GM19239 (cell line): ENCODE data around the gene DYRK1A.
"Not testable (repeated sequence)": the region's sequence is repeated elsewhere in the genome, so short reads cannot be mapped to it uniquely, and the experiment has no call there.

Experiments used
- DNase-seq: peaks from one replicate; pipeline ENCODE4 v3.0.0; 2011; ENCODE audit warnings: low spot score; ENCODE audit not compliant: insufficient read length
- FAIRE-seq: peaks from 2 replicates; lab custom pipeline; 2011; peaks lifted over from hg19 to GRCh38; lab: Jason Lieb, UNC

The DYRK1A gene

DNA sequence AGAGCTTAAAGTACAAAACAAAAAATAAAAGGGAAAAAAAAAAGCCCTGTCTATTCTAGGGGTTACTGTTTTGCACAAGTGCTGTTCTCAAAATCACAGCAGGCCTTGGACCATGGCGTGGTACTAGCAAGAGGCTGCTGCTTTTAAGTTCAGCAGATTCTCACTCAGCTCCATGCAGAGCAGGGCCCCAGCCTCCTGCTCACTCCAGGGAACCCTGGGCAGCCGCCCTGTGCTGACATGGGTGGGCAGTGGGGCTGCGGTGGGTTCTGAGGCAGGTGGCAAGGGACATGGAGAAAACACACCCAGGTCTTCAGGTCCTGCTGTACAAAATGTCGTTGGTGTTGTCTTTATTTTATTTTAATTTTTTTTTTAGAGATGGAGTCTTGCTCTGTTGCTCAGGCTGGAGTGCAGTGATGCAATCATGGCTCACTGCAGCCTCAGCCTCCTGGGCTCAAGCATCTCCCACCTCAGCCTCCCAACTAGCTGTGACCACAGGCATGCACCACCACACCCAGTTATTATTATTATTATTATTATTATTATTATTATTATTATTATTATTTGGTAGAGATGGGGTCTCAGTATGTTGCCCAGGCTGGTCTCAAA lies 170.9 kb downstream of the DYRK1A start:
- no peak for FAIRE-seq

DNA sequence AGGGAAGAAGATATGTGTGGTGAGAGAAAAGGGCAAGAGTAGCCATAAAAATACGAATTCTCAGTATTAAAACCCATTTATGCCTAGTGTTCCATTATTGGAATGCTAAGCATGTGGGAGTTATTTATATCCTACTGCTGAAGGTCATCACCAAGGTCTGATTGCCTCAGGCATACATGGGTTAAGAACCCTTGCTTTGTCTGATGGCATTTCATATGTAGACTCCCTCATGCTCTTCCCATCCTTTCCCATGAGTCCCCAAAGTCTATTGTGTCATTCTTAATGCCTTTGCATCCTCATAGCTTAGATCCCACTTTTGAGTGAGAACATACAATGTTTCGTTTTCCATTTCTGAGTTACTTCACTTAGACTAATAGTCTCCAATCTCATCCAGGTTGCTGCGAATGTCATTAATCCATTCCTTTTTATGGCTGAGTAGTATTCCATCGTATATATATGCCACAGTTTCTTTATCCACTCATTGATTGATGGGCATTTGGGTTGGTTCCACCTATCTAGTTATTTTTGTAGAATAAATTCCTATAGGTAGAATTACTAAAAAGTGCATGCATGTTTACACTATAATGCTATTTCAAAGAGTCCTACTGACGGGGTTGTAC lies 172.5 kb downstream of the DYRK1A start:
- DNase-seq (no peak), FAIRE-seq (no peak)

More for the DNA sequence above, 170.9 kb downstream of the DYRK1A start:
- no peak for DNase-seq

DNA sequence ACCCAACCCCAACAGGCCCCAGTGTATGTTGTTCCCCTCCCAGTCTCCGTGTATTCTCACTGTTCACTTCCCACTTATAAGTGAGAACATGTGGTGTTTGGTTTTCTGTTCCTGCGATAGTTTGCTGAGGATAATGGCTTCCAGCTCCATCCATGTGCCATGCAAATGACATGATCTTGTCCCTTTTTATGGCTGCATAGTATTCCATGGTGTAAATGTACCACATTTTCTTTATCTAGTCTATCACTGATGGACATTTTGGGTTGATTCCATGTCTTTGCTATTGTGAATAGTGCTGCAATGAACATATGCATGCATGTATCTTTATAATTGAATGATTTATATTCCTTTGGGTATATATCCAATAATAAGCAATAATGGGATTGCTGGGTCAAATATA lies 174.6 kb downstream of the DYRK1A start:
- DNase-seq, FAIRE-seq: not testable (repeated sequence)

DNA sequence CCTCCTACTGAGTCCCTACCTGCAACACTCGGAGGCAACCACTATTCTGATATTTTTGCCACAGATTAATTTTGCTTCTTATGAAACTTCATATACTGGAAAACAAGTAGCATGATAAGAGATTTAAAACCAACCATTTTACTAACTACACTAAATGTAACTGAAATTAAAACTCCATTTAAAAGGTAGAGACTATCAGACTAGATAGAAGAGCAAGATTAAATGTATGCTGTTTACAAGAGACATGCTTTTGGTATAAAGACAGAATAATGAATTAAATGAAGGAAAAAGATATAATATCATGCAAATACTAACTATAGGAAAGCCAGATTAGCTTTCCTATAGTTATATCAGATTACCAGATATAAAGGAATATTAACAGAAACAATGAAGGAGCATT lies 175.9 kb downstream of the DYRK1A start:
- DNase-seq, result no peak
- FAIRE-seq, result no peak

DNA sequence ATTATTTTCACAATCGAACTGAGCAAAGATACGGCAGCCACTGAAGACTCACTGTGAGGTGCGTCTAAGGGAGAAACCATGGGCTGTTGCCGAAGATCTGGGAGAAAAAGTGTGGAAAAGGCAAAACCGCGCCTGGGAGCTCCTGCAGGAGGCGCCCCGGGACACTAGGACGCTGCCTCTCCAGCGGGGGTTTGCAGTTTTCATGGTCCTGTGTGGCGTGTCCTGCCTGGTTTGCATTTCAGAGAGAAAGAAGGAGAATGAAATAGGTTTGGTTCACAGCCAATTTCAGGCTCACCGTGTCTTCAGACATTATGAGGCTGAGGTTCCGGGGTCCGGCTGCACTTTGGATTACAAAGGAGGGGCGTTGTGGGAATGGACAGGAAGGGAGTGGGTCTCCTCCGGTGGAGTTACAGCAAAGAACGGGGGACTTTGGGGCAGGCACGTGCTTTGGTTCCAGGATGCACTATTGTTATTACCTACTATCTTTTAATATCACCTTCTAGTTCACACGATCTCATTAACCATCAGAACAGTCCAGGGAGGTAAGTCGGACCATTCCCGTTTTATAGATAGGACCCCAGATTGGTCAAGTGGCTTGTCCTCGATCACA lies 179.8 kb downstream of the DYRK1A start:
- no peak for DNase-seq
- no peak for FAIRE-seq

DNA sequence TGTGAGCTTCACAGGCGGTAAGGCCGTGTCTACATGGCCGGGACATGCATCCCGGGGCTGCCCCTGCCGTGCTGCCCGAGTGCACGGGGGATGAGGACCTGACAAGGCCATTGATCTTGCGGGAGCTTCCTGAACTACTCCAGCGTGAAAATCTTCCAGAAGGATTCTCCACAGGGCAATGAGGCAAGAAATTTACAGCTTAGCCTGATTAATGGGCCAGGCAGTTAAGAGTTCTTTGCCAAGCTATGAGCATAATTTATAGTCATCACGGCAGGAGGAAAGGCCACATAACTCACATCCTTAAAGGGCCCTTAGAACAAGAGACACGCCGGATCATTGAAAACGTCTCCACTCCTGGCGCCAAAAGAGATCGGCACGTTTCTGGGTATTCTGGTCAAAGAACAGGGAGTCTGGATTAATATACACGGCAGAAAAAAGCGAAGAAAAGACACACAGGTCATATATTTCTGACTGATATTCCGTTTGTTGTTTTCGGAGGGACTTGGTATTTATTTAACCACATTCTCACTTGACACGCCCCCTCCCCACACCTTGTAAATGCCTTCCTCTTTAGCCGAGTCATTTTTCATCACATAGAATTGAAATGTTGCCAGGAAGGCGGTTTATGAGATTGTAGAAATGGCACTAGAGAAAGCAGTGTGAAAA lies 180.5 kb downstream of the DYRK1A start:
- no peak for FAIRE-seq
- no peak for DNase-seq

DNA sequence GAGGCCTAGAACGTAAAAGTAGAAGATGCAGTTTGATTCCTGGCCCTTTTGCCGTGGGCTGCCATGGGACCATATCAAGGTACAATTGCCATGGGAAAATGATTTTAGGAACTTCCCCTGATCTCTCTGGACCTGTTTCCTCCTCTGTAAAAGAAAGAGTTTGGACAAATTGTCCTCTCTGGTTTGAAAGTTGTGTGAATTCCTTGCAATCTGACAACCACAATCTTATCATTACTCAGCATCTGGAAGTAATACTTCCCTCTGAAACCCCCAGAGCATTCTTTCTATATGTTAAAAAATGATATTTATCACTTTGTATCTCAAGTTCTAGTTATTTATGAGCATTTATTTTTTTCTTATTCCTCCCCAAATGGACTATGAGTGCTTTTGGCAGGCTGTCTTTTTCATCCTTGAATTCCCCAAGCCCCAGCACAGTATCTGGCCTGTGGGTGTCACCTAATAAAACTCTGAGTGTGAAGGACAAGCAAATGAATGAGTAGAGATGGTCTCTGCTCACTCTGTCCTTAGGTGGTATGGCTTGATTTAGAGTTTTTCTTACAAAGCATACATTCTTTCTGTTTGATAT lies 181.1 kb downstream of the DYRK1A start:
- DNase-seq, result no peak
- no peak for FAIRE-seq

DNA sequence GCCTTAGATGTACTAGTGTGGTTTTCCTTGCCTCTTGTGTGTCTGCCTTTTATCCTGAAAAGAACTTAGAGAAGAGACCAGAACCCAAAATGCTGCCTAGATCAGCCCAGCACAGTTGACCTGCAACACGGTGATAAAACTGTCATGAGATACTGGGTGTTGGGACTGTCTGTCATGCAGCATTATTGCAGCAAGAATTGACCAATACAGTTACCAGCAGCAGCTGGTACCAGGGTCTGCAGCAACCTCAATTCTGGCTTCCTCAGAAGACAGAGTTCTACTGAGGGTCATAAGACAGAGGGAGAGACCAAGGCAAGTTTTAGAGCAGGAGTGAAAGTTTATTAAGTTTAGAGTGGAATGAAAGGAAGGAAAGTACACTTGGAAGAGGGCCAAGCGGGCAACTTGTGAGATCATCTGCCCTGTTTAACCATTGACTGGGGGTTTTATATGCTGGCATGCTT lies 182.0 kb downstream of the DYRK1A start:
- no peak for FAIRE-seq
- DNase-seq, result no peak

DNA sequence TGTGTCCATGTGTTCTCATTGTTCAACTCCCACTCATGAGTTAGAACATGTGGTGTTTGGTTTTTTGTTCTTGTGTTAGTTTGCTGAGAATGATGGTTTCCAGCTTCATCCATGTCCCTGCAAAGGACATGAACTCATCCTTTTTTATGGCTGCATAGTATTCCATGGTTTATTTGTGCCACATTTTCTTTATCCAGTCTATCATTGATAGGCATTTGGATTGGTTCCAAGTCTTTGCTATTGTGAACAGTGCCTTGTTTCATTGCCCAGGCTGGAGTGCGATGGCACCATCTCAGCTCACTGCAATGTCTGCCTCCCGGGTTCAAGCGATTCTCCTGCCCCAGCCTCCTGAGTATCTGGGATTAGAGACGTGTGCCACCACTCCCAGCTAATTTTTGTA lies 183.2 kb downstream of the DYRK1A start:
- DNase-seq, FAIRE-seq: not testable (repeated sequence)

DNA sequence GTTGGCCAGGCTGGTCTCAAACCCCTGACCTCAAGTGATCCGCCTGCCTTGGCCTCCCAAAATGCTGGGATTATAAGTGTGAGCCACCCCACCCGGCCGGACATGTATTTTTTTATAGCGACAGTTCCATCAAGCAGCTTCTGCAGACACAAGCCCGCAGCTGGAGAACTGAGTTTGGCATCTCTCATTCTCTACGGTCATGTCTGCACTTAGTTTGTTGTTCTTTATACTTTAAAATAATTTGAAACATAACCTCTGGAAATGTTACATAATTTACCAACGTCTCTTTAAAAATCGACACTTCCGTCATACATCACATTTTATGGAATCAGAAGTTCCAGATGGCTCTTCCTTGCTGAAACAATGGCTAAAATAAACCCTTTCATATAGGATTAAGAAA lies 183.6 kb downstream of the DYRK1A start:
- DNase-seq (no peak), FAIRE-seq (no peak)

DNA sequence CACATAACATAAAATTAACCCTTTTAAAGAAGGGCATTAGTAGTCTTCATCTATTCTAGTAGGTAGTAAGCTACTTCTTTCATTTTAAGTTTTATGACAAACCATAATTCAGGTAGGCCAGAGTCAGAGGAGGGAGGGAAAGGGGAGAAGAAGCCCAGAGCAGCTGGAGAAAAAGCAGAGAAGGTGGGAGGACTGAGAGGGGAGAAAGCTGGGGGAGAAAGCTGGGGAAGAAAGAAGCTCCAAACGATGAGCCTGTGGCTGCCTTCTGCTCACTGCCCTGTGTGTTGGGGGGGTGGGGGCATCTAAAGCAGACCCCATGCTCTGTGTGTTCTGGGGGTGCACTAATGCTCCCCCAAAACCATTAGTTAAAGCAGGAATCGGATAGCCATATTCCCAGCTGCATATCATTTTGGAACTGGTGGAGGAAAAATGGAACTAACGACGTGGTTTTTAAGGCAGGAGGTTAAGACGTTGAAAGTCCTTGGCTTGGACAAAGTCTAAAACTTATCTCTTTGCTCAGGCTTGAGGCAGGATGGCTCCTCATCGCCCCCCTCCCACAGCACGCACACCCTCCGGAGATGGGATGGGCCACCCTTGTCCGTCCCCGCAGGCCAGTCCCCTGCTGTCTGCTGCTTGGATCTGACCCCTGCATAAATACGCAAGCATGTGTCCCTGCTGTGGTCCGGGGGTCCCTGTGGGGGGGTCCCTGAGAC lies 184.2 kb downstream of the DYRK1A start:
- FAIRE-seq, result no peak
- DNase-seq, result no peak

DNA sequence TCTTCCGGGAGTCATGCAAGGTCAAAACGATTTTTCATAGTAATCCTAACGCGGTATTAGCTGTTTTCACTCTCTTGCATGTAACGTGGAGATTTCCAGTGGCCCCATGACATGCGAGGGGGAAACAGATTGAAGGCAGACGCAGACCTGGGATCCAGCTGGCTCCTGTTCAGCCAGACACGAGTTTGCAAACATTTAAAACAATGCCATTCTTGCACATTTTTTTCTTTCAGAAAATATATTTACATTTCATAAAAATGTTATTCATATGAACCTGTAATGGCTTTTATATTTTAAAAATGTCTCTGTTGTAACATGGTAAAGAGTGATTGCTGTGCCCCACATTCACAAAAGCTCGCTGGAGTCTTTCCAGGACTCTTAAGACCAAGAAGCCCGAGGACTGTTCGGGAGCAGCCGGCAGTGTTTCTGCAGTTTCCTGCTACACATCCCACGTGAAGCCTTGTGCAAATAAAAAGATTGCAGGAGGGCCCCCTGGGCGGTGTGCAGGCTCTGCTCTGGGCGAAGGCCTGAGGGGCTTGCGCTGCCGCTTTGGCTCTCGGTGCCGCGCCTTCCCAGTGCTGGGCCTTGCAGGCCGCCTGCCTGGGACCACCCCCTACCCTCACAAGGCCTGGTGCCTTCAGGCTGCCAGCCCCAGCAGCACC lies 184.9 kb downstream of the DYRK1A start:
- no peak for DNase-seq

DNA sequence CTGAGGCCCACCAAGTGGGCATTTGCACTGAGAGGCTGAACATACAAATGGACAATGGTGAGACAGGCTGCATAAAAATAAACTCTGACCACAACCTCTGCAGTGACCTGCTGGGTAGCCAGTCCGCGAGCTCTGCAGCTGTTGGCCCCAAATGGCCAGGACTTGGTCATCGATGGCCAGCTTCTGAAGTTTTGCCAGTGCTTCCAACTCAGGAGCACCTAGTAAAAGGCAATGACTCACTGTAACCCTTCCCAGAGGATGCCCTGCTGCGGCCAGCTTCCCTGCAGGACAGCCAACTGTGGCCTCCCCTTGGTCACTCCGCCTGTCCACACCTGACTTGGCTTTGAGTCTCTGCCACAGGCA lies 185.4 kb downstream of the DYRK1A start:
- FAIRE-seq, result no peak
- DNase-seq, result no peak

More for the DNA sequence above, 184.9 kb downstream of the DYRK1A start:
- FAIRE-seq, result no peak

DNA sequence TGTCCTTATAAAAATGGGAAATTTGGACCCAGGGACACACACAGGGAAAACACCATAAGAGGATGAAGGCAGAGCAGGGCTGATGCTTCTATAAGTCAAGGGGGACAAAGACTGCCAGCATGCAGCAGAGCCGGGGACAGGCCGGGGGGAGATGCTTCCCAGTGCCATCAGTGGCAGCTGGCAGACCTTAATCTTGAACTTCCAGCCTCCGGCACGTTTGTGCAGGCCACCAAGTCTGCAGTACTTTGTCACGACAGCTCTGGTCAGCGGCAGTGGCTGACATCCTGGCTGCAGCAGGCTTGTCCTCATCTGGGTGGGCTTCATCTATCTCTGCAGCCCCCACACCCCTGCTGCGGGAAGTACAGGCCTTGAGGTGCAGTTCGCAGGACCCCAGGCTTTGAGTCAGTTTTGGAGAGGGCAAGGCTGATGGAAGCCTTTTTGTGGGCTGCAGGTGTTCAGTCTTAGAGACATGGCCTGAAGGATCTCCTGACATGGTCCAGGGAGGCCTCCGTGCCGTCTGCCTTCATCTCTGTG lies 186.0 kb downstream of the DYRK1A start:
- DNase-seq, result no peak
- no peak for FAIRE-seq

DNA sequence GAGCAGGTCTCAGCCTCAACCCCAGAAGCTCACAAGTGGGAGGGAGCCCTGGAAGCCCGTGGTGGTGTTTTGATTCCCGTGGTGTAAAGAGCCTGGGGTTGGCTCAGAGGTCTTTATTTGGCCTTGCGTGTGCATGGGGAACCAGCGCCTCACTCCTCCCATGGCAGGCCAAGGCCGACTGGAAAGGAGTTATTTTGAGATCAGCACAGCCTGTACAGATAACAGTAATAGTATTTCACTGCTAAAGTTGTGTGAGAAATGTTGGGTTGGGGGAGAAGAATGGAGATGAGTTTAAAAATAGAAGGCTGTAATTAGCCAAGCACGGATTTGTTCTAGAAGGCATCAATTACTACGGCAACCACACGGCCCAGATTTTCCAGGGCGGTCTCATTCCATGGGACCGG lies 186.5 kb downstream of the DYRK1A start:
- DNase-seq (no peak), FAIRE-seq (no peak)

DNA sequence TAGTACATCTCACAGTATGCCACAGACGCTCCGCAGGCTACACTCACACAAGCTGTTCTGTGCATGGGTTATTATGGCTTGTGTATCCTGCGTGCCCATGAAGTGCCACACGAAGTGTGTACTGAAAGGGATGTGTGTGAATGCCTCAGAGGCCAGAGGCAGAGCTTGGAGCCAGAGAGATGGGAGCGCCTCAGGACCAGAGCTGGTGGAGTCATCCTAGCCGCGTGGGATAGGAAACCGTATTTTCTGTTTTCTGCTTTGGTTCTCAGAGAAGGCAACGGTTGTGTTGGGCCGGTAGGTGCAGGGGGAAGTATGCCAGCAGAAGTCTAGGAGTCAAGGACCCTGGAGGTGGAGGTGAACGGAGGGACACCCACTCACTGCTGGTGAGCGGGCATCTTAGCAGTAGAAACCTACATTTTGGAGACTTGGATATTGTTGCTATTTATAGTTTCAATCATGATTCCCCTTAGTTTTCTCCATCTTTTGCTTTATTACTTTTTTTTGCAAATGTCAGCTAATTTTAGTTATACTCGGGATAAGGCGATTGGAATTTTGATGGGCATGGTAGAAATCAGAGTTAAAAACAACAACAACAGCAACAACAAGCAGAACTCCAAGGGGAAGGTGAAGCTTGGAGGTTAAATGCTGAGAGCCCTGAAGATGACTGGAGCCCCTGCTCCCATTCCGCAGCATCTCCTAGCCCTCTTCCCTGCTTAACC lies 188.2 kb downstream of the DYRK1A start:
- no peak for FAIRE-seq
- DNase-seq, result no peak

DNA sequence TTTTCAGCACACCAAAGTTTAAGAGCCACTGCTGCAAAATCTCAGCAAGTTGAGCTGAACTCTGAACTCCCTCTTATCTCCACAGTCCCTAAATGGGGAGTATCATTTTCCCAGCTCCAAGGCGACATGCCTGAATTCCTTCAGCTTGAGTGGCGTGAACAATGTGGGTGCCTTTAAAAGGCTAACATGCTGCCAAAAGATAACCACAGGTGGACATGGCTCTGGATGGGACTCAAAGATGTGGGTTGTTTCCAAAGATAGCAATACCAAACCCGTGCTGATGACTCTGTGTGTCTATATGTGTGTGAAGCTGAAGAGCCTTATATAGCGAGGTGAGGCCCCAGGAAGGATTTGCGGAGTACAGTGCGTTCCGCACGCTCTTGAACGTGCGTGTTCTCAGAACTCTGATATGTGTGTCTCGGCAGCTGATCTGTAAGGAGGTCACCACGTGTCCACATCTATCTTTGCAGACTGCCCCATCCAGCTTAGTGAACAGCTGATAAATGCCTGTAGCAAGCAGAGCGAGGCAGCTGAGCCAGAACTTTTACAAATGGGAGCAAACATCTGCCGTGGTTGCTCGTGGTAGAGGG lies 189.2 kb downstream of the DYRK1A start:
- no peak for DNase-seq
- no peak for FAIRE-seq

DNA sequence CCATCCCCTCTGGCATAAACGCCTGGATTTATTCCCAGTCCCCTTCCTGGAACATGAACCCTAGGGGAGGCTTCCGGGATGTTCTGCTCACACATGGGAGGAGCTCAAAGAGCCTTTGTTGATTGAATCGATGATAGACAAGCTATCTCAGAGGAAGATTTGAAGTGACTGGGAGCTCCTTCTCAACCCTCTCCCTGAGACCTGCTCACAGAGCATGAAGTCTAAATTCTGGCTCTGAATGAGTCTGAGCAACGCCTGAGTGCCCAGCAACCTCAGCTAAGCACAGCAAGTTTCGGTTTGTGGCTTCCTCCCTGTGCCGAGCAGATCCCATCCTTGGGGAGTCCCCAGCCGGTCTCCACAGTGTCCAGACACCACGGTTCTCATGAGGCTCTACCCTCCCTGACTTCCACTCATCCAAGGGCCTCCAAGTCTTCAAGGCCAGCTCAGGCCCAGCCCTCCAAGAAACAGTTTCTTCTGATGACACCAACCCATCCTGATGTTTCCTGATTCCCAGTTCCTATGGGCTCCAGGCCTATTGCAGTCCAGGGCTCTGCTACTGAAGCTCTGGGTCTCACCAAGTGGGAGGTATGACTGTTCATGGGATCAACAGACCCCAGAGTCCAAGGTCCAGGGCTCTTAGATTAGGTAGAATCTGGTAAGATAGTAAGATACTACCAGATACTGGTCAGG lies 190.8 kb downstream of the DYRK1A start:
- DNase-seq, result peak; percentile 74
- FAIRE-seq, result peak; percentile 95
